Ascending aorta (tissue), 2 donors: ENCODE measurements around the gene BPHL. TPM values are rescaled to one million over a fixed set of nuclear protein-coding genes. Genes with fewer than 3 reads are reported as not detected.
"Not testable (repeated sequence)": the region's sequence is repeated elsewhere in the genome, so short reads cannot be mapped to it uniquely, and the experiment has no call there.

Experiments used
- DNase-seq, 2 donors: peaks; one replicate each; pipeline ENCODE4 v3.0.0-alpha.2; 2019; ENCODE audit warnings: low spot score in 2 of 2
- H3K27ac ChIP-seq, 2 donors: fragments of 200-600 bp; sonication (generic); one replicate each; pipeline ENCODE4 v1.5.1; 2016 to 2017; ENCODE audit warnings: mild to moderate bottlenecking in 1 of 2
- H3K27me3 ChIP-seq: fragments of 200-600 bp; sonication (generic); one replicate; pipeline ENCODE4 v1.5.1; 2017
- H3K36me3 ChIP-seq, 2 donors: fragments of 200-600 bp; sonication (generic); one replicate each; pipeline ENCODE4 v1.5.1; 2016
- H3K4me1 ChIP-seq, 2 donors: fragments of 200-600 bp; sonication (generic); one replicate each; pipeline ENCODE4 v1.5.1; 2016 to 2017; ENCODE audit warnings: mild to moderate bottlenecking in 1 of 2
- H3K4me3 ChIP-seq, 2 donors: fragments of 200-600 bp; sonication (generic); one replicate each; pipeline ENCODE4 v1.5.1; 2016 to 2017; ENCODE audit warnings: mild to moderate bottlenecking in 1 of 2
- H3K9me3 ChIP-seq, 2 donors: fragments of 200-600 bp; sonication (generic); one replicate each; pipeline ENCODE4 v1.5.1; 2016
- CTCF ChIP-seq, 3 experiments: fragments of 200-600 bp in 2 of 3; fragments of 450-650 bp in 1 of 3; sonication (generic) in 2 of 3; IDR thresholded peaks; one replicate each; pipeline ENCODE4 v1.5.1; 2016 to 2019; ENCODE audit warnings: antibody characterized with exemption in 3 of 3, mild to moderate bottlenecking in 1 of 3, moderate library complexity in 1 of 3
- intact Hi-C: fragments of 100-400 bp; cut with DNase I; formaldehyde crosslinking; loops from one replicate; pipeline ENCODE4 v1.15.1; 2023
- total RNA-seq: library from RNA; depleted of rRNA; stranded (reverse); fragments of >200 nt; gene quantifications from one replicate; pipeline ENCODE4 v1.1.0, GENCODE V29; 2016

The BPHL gene
- total RNA-seq, 1 donor from 2014 or later = 7.7 TPM

GRCh38 chr6:3137057-3137777, 18.7 kb downstream of the BPHL start:
- no peak for TF ChIP-seq CTCF (IDR thresholded peaks at IDR 0.05)
- intact Hi-C loops = no loop called here
- Histone ChIP-seq H3K4me3 (no peak overlapping the region), H3K27me3 (no peaks in the 10 kb centered on the region), H3K27ac (no peak overlapping the region), H3K4me1 (no peaks in the 10 kb centered on the region), H3K36me3 (peaks cover 36 to 61% of the 10 kb centered on the region in 2 donors), H3K9me3 (no peaks in the 10 kb centered on the region)
- DNase-seq = no peak

GRCh38 chr6:3137873-3138272, 19.4 kb downstream of the BPHL start:
- H3K9me3 ChIP-seq, DNase-seq, H3K27me3 ChIP-seq, H3K4me1 ChIP-seq, intact Hi-C loops, H3K4me3 ChIP-seq, H3K27ac ChIP-seq: not testable (repeated sequence)
- H3K36me3 ChIP-seq = peaks cover 36 to 65% of the 10 kb centered on the region in 2 donors

GRCh38 chr6:3138341-3138740, 19.8 kb downstream of the BPHL start:
- intact Hi-C loops = no loop called here
- TF ChIP-seq CTCF (IDR thresholded peaks at IDR 0.05) = no peak
- Histone ChIP-seq H3K4me1 (no peaks in the 10 kb centered on the region), H3K27me3 (no peaks in the 10 kb centered on the region), H3K4me3 (no peak overlapping the region), H3K36me3 (peaks cover 38 to 66% of the 10 kb centered on the region in 2 donors), H3K27ac (no peak overlapping the region), H3K9me3 (no peaks in the 10 kb centered on the region)
- DNase-seq = no peak

GRCh38 chr6:3139090-3139903, 20.8 kb downstream of the BPHL start:
- H3K4me1 ChIP-seq = no peaks in the 10 kb centered on the region
- peaks cover 43 to 71% of the 10 kb centered on the region in 2 donors for H3K36me3 ChIP-seq
- H3K4me3 ChIP-seq = no peak overlapping the region
- peak; percentile 42 to 72 for DNase-seq
- no peaks in the 10 kb centered on the region for H3K27me3 ChIP-seq
- intact Hi-C loops = no loop called here
- H3K9me3 ChIP-seq = no peaks in the 10 kb centered on the region
- peak overlapping the region in 1 of 2 donors; percentile 16 for H3K27ac ChIP-seq
- TF ChIP-seq CTCF (IDR thresholded peaks at IDR 0.05) = no peak

GRCh38 chr6:3140201-3140600, 21.7 kb downstream of the BPHL start:
- H3K4me3 ChIP-seq = no peak overlapping the region
- no peaks in the 10 kb centered on the region for H3K4me1 ChIP-seq
- H3K9me3 ChIP-seq = no peaks in the 10 kb centered on the region
- no peaks in the 10 kb centered on the region for H3K27me3 ChIP-seq
- intact Hi-C loops = no loop called here
- TF ChIP-seq CTCF (IDR thresholded peaks at IDR 0.05) = no peak
- peaks cover 43 to 71% of the 10 kb centered on the region in 2 donors for H3K36me3 ChIP-seq
- no peak for DNase-seq
- no peak overlapping the region for H3K27ac ChIP-seq

- DNase-seq = no peak
- H3K27ac ChIP-seq = no peak overlapping the region
- peaks cover 37 to 54% of the 10 kb centered on the region in 2 donors for H3K36me3 ChIP-seq
- H3K9me3 ChIP-seq = no peaks in the 10 kb centered on the region
- no peaks in the 10 kb centered on the region for H3K4me1 ChIP-seq
- H3K4me3 ChIP-seq = no peak overlapping the region
- intact Hi-C loops = no loop called here
- H3K27me3 ChIP-seq = no peaks in the 10 kb centered on the region
- no peak for TF ChIP-seq CTCF (IDR thresholded peaks at IDR 0.05)
Observed at GRCh38 chr6:3142536-3142935, 24.0 kb downstream of the BPHL start.
